Measurements from ENCODE around the gene DCLRE1B. TPM values are rescaled to one million over a fixed set of nuclear protein-coding genes. Genes with fewer than 3 reads are reported as not detected.

Gene DCLRE1B
- total RNA-seq, 4 donors from 2014 or later = 1.4 to 3.3 (median 1.7) TPM

GRCh38 chr1:113934511-113935055, 29.5 kb downstream of the DCLRE1B start:
- Histone ChIP-seq H3K4me1 (peaks cover 76% of the 10 kb centered on the region in 2 donors), H3K9me3 (no peaks in the 10 kb centered on the region), H3K4me3 (no peak overlapping the region), H3K36me3 (no peaks in the 10 kb centered on the region), H3K27ac (no peak overlapping the region), H3K27me3 (no peaks in the 10 kb centered on the region)
- intact Hi-C loops (cut with DNase I; ENCODE audit: low total_unique reads) = no loop called here
- no peak for ATAC-seq
- TF ChIP-seq POLR2A (IDR thresholded peaks at IDR 0.05) (no peak), CTCF (IDR thresholded peaks at IDR 0.05 in 4 of 5, conservative IDR thresholded peaks at IDR 0.05 in 1 of 5) (no peak)
- DNase-seq = no peak
- in situ Hi-C loops (cut with MboI; ENCODE audit: low sequenced_read_pairs in 4 of 4) = loop anchor here in 1 of 4 donors (10.0 kb wide), 1 partner anchor 120 kb away; the partner anchor contains the start of gene RSBN1

- intact Hi-C loops (cut with DNase I; ENCODE audit: low total_unique reads) = no loop called here
- H3K36me3 ChIP-seq = no peaks in the 10 kb centered on the region
- no peaks in the 10 kb centered on the region for H3K27me3 ChIP-seq
- H3K27ac ChIP-seq = no peak overlapping the region
- H3K9me3 ChIP-seq = no peaks in the 10 kb centered on the region
- H3K4me3 ChIP-seq = no peak overlapping the region
- DNase-seq (no peak), ATAC-seq (no peak)
- peaks cover 82% of the 10 kb centered on the region in 2 donors for H3K4me1 ChIP-seq
- TF ChIP-seq CTCF (IDR thresholded peaks at IDR 0.05 in 4 of 5, conservative IDR thresholded peaks at IDR 0.05 in 1 of 5) (no peak), POLR2A (IDR thresholded peaks at IDR 0.05) (no peak)
- in situ Hi-C loops (cut with MboI; ENCODE audit: low sequenced_read_pairs in 4 of 4) = loop anchor here in 1 of 4 donors (10.0 kb wide), 1 partner anchor 120 kb away; the partner anchor contains the start of gene RSBN1
These were observed 30.1 kb downstream of the DCLRE1B start for GRCh38 chr1:113935176-113935575.

GRCh38 chr1:113935970-113936369, 30.8 kb downstream of the DCLRE1B start:
- no peaks in the 10 kb centered on the region for H3K9me3 ChIP-seq
- H3K27me3 ChIP-seq = no peaks in the 10 kb centered on the region
- DNase-seq (no peak), ATAC-seq (no peak)
- in situ Hi-C loops (cut with MboI; ENCODE audit: low sequenced_read_pairs in 4 of 4) = loop anchor here in 1 of 4 donors (10.0 kb wide), 1 partner anchor 121 kb away; the partner anchor contains the start of gene RSBN1
- H3K4me3 ChIP-seq = no peak overlapping the region
- H3K36me3 ChIP-seq = peaks cover 0 to 4% of the 10 kb centered on the region in 2 donors
- H3K27ac ChIP-seq = no peak overlapping the region
- intact Hi-C loops (cut with DNase I; ENCODE audit: low total_unique reads) = no loop called here
- TF ChIP-seq CTCF (IDR thresholded peaks at IDR 0.05 in 4 of 5, conservative IDR thresholded peaks at IDR 0.05 in 1 of 5) (no peak), POLR2A (IDR thresholded peaks at IDR 0.05) (no peak)
- H3K4me1 ChIP-seq = peaks cover 82 to 84% of the 10 kb centered on the region in 2 donors

GRCh38 chr1:113937146-113937545, 32.0 kb downstream of the DCLRE1B start:
- no peak overlapping the region for H3K4me3 ChIP-seq
- H3K4me1 ChIP-seq = peaks cover 73 to 76% of the 10 kb centered on the region in 2 donors
- intact Hi-C loops (cut with DNase I; ENCODE audit: low total_unique reads) (no loop called here), in situ Hi-C loops (cut with MboI; ENCODE audit: low sequenced_read_pairs in 4 of 4) (loop anchor here in 1 of 4 donors (10.0 kb wide), 1 partner anchor 122 kb away; the partner anchor contains the start of gene RSBN1)
- no peaks in the 10 kb centered on the region for H3K27me3 ChIP-seq
- H3K9me3 ChIP-seq = no peaks in the 10 kb centered on the region
- no peak for TF ChIP-seq POLR2A (IDR thresholded peaks at IDR 0.05)
- no peak for TF ChIP-seq CTCF (IDR thresholded peaks at IDR 0.05 in 4 of 5, conservative IDR thresholded peaks at IDR 0.05 in 1 of 5)
- ATAC-seq (no peak), DNase-seq (no peak)
- peaks cover 0 to 15% of the 10 kb centered on the region in 2 donors for H3K36me3 ChIP-seq
- H3K27ac ChIP-seq = no peak overlapping the region
